Upper lobe of left lung (tissue), 6 donors: ENCODE data around the gene SERPINB2. TPM values are rescaled to one million over a fixed set of nuclear protein-coding genes. Genes with fewer than 3 reads are reported as not detected.

Source experiments
- ATAC-seq, 2 donors: fragments of 200-7000 bp; cut with Tn5 transposase; one replicate each; pipeline ENCODE4 v1.9.1; 2022; ENCODE audit warnings: mild to moderate bottlenecking in 2 of 2, moderate library complexity in 2 of 2; ENCODE audit not compliant: low FRiP score in 2 of 2
- DNase-seq, 2 donors: peaks; one replicate each; pipeline ENCODE4 v3.0.0-alpha.2; 2019 to 2020
- H3K27ac ChIP-seq, 4 donors: fragments of 200-600 bp; sonication (generic); one replicate each; pipeline ENCODE4 v1.5.1; 2016 to 2019
- H3K27me3 ChIP-seq, 4 donors: fragments of 200-600 bp; sonication (generic); one replicate each; pipeline ENCODE4 v1.5.1; 2017 to 2019
- H3K36me3 ChIP-seq, 4 donors: fragments of 200-600 bp; sonication (generic); one replicate each; pipeline ENCODE4 v1.5.1; 2016 to 2019
- H3K4me1 ChIP-seq, 4 donors: fragments of 200-600 bp; sonication (generic); one replicate each; pipeline ENCODE4 v1.5.1; 2018 to 2019
- H3K4me3 ChIP-seq, 4 donors: fragments of 200-600 bp; sonication (generic); one replicate each; pipeline ENCODE4 v1.5.1; 2017 to 2019; ENCODE audit warnings: mild to moderate bottlenecking in 2 of 4, moderate library complexity in 1 of 4
- H3K9me3 ChIP-seq, 4 donors: fragments of 200-600 bp; sonication (generic); one replicate each; pipeline ENCODE4 v1.5.1; 2018 to 2019
- CTCF ChIP-seq, 6 experiments: fragments of 450-650 bp in 4 of 6; fragments of 200-600 bp in 2 of 6; sonication (generic) in 2 of 6; IDR thresholded peaks; one replicate each; pipeline ENCODE4 v1.5.1; 2016 to 2019; ENCODE audit warnings: antibody characterized with exemption in 6 of 6
- EP300 ChIP-seq, 4 donors: sonication (generic); formaldehyde crosslinking; IDR thresholded peaks; one replicate each; pipeline ENCODE4 v1.5.1; 2017; ENCODE audit warnings: antibody characterized with exemption in 4 of 4, control low read depth in 2 of 4
- POLR2A ChIP-seq, 4 donors: fragments of 450-650 bp; IDR thresholded peaks; one replicate each; pipeline ENCODE4 v1.5.1; 2016 to 2017; ENCODE audit warnings: antibody characterized with exemption in 4 of 4, mild to moderate bottlenecking in 2 of 4
- POLR2AphosphoS5 ChIP-seq, 2 donors: sonication (generic); formaldehyde crosslinking; IDR thresholded peaks; one replicate each; pipeline ENCODE4 v1.5.1; 2017; ENCODE audit warnings: antibody characterized with exemption in 2 of 2
- WGBS, 2 donors: methylation state at CpG; one replicate each; pipeline ENCODE4 v1.1.5; 2017 to 2018; 5-methylcytosine and 5-hydroxymethylcytosine counted together
- total RNA-seq, 6 donors: library from RNA; depleted of rRNA in 4 of 6; stranded (reverse); fragments of >200 nt in 4 of 6; gene quantifications; one replicate each; pipeline versions ENCODE4 v1.1.0 to v1.2.1, GENCODE V29; 2016 to 2021
- donor health status: DM: no; HTN: no; CAD: no; lungs with moderate emphysema.
- donor health status: DM: no; HTN: yes; CAD: no; lungs with severe emphysema.

The SERPINB2 gene
- total RNA-seq, 6 donors from 2014 or later: 0.49 to 0.61 TPM; not detected in 4

- ATAC-seq (no peak), DNase-seq (no peak)
- Histone ChIP-seq H3K9me3 (no peaks in the 10 kb centered on the region), H3K27me3 (no peaks in the 10 kb centered on the region), H3K4me3 (no peak overlapping the region), H3K27ac (no peak overlapping the region), H3K4me1 (peaks cover 0 to 12% (median 7%) of the 10 kb centered on the region in 4 donors), H3K36me3 (no peaks in the 10 kb centered on the region)
- 75 to 76% methylated on average over 4 of the region's 4 CpGs for WGBS, 2 donors
- TF ChIP-seq POLR2A (IDR thresholded peaks at IDR 0.05) (no peak), POLR2AphosphoS5 (IDR thresholded peaks at IDR 0.05) (no peak), EP300 (IDR thresholded peaks at IDR 0.05) (no peak), CTCF (IDR thresholded peaks at IDR 0.05) (no peak)
Measured at GRCh38 chr18:63951302-63951705, 63.8 kb downstream of the SERPINB2 start.

Other genes with a start within 250 kb of the SERPINB2 start
- gene SERPINB4, start 243.4 kb upstream of the SERPINB2 start, total RNA-seq: 1 to 10 TPM in 1 of 6 donors, not detected in 5; 2.6 TPM
- gene SERPINB3, start 225.8 kb upstream of the SERPINB2 start, total RNA-seq: 10 to 100 TPM in 1 of 6 donors, under 1 TPM in 1, not detected in 4; 0.30 to 63.6 TPM
- 10 to 100 TPM in 1 of 6 donors, under 1 TPM in 1, not detected in 4; 0.46 to 12.8 TPM for gene SERPINB11, start 184.7 kb upstream of the SERPINB2 start, total RNA-seq
- 1 to 10 TPM in 1 of 6 donors, not detected in 5; 1.3 TPM for gene SERPINB7, start 112.3 kb upstream of the SERPINB2 start, total RNA-seq
- gene SERPINB10, start 20.3 kb downstream of the SERPINB2 start, total RNA-seq: under 1 TPM in 2 of 6 donors, not detected in 4; 0.11 to 0.30 TPM
- 1 to 10 TPM in 2 of 6 donors, under 1 TPM in 2, not detected in 2; 0.30 to 2.9 (median 1.0) TPM for gene HMSD, start 61.6 kb downstream of the SERPINB2 start, total RNA-seq
- gene SERPINB8, start 82.4 kb downstream of the SERPINB2 start, total RNA-seq: 10 to 100 TPM in 5 of 6 donors, 1 to 10 TPM in 1; 8.4 to 33.7 (median 22.4) TPM